ENCODE data around the gene MUC6.

MUC6 gene

DNA sequence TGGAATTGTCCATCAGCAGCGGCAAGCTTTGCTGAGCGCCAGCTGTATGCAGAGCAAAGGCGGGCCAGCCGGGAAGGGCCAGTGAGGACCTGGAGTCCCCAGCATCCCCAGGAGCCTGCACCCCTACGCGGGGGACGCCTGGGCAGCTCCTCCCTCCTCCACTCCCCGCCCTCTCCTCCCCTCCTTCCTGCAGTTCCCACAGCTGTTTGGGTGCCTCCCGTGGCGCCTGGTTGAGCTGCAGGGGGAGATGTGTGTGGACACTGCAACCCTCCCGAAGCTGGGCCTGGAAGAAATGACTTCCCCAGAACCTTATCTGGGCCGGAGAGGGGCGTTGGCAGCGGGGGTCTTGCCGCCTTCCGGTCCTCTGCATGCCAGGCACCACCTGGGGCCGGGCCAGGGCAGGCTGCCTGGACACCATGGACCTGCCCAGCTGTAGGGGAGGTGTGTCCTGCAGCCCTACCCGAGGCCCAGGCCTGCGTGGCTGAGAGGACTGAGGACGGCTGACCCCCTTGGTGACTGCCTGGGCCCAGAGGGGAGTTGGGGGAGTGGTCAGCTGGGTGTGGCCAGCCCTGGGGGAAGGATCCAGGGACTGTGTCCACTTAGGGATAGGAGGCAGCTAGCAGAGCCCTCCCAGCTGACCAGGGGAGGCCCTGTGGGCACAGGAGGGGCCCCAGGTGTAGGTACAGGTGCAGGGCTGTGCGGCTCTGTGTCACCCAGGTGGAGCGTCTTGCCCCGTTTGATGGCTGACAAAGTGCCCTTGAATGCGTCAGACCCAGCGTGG, 16.8 kb upstream of the MUC6 start:
- in situ Hi-C loops (cut with MboI; ENCODE audit: low sequenced_read_pairs), result loop anchor here (25.0 kb wide), 1 partner anchor 191 kb away; no protein-coding TSS in a partner anchor

DNA sequence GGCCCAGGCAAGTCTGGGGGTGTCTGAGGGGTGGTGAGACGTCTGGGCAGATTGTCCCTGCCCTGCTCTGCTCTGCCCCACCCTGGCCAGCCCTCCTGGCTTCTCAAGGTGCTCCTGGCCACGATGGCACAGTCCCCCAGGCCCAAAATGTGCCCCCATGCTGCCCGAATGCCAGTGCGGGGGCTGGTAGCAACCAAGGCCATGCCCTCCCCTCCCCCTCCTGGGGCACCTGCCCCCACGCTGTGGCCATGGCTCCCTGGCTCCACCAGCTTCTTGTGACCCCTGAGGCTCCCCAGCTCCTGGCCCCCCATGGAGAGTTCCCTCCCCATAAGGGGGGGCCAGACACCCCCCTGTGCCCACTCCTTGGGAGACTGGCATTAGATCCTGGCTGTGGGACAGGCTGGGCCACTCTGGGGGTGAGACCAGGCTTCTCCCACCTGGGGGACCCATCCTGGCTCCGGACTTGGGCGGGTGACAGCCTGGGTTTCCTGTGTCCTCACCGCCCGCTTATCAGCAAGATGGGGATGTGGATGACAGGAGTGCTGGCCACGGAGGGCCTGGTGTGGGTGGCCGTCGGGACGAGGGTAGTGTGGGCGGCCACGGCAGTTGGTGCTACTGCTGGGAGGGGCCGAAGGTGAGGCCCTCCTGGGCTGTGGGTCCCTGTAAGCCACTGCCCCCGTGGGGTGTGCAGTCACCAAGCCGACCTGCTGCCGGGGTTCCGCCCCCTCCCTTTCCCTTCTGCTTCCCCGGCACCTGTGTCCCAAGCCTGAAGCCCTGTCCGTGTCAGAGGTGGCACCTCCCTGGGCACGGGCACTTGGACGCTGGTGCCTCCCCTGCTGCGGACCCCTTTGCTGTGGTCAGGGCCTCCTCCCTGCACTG, 15.9 kb upstream of the MUC6 start:
- in situ Hi-C loops (cut with MboI; ENCODE audit: low sequenced_read_pairs), result loop anchor here (25.0 kb wide), 1 partner anchor 190 kb away; no protein-coding TSS in a partner anchor

- in situ Hi-C loops (cut with MboI; ENCODE audit: low sequenced_read_pairs), result loop anchor here (25.0 kb wide), 1 partner anchor 189 kb away; no protein-coding TSS in a partner anchor
Observed at GRCh38 chr11:1051356-1052132, 15.0 kb upstream of the MUC6 start.

- in situ Hi-C loops (cut with MboI; ENCODE audit: low sequenced_read_pairs), result loop anchor here (25.0 kb wide), 1 partner anchor 188 kb away; no protein-coding TSS in a partner anchor
Observed at GRCh38 chr11:1050581-1051355, 14.2 kb upstream of the MUC6 start.

GRCh38 chr11:1049911-1050580, 13.5 kb upstream of the MUC6 start:
- in situ Hi-C loops (cut with MboI; ENCODE audit: low sequenced_read_pairs), result loop anchor here (25.0 kb wide), 1 partner anchor 188 kb away; no protein-coding TSS in a partner anchor

DNA sequence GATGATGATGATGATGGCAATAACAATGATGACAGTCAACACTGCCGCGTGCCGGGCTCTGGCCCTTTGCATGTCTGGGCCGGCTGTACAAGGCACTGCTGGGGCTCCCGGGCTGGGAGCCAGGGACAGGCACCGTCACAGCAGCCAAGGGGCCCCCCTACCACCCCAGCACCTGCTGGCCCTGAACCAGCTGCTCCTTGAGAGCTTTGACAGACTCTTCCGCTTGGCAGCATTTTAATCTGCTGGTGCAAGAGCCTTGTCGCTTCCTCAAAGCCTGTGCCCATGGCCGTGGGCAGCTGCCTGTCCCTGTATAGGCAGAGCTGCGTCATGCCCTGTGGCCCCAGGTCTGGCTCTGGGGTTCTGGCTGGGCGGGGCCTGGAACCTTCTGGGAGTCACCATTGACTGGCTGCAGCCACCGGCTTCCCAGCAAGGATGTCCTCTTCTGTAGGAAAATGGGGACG, 12.9 kb upstream of the MUC6 start:
- in situ Hi-C loops (cut with MboI; ENCODE audit: low sequenced_read_pairs), result no loop called here

- in situ Hi-C loops (cut with MboI; ENCODE audit: low sequenced_read_pairs), result no loop called here
Observed at GRCh38 chr11:1049071-1049405, 12.5 kb upstream of the MUC6 start.

DNA sequence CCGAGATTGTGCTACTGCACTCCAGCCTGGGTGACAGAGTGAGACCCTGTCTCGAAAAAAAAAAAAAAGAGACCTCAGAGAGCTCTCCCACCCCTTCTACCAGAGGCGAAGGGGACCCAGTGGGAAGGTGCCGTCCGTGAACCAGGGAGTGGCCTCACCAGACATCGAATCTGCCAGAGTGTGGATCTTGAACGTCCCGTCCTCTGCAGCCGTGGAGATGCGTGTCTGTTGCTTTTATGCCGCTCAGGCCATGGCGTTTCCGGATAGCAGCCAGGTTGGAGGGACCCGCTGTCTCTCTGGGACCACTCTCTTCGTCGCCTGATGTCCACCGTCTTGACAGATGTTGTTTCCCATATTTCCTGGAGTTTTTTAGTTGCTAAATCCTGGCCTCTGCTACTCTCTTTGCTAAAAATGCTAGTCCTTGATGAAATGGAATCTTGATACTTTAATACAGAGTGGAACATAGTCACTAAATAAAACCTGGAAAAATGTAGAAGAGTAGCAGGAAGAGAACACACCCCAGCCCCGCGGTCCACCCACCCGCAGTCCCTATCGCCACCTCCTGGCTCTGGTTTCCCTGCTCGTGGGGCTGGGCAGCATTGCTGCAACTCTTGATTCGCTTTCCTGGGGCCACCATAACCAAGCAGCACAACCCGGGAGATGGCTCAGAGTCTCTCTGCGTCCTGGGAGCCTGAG, 12.0 kb upstream of the MUC6 start:
- in situ Hi-C loops (cut with MboI; ENCODE audit: low sequenced_read_pairs), result no loop called here

GRCh38 chr11:1047595-1048156, 11.2 kb upstream of the MUC6 start:
- in situ Hi-C loops (cut with MboI; ENCODE audit: low sequenced_read_pairs), result no loop called here

DNA sequence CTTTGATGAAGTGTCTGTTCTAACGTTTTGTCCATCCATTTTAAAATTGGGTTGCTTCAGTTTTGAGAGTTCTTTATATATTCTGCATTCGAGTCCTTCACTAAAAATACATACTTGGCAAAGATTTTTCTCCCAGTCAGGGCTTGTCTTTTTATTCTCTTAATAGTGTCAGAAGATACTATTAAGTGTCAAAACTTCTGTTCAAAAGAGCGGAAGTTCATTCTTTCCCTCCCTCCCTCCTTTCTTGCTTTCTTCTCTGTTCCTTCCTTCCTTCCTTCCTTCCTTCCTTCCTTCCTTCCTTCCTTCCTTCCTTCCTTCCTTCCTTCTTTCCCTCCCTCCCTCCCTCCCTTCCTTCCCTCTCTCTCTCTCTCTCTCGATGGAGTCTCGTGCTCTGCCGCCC, 7.6 kb upstream of the MUC6 start:
- in situ Hi-C loops (cut with MboI; ENCODE audit: low sequenced_read_pairs), result no loop called here

- in situ Hi-C loops (cut with MboI; ENCODE audit: low sequenced_read_pairs), result no loop called here
Observed at GRCh38 chr11:1043563-1044096, 7.1 kb upstream of the MUC6 start.

DNA sequence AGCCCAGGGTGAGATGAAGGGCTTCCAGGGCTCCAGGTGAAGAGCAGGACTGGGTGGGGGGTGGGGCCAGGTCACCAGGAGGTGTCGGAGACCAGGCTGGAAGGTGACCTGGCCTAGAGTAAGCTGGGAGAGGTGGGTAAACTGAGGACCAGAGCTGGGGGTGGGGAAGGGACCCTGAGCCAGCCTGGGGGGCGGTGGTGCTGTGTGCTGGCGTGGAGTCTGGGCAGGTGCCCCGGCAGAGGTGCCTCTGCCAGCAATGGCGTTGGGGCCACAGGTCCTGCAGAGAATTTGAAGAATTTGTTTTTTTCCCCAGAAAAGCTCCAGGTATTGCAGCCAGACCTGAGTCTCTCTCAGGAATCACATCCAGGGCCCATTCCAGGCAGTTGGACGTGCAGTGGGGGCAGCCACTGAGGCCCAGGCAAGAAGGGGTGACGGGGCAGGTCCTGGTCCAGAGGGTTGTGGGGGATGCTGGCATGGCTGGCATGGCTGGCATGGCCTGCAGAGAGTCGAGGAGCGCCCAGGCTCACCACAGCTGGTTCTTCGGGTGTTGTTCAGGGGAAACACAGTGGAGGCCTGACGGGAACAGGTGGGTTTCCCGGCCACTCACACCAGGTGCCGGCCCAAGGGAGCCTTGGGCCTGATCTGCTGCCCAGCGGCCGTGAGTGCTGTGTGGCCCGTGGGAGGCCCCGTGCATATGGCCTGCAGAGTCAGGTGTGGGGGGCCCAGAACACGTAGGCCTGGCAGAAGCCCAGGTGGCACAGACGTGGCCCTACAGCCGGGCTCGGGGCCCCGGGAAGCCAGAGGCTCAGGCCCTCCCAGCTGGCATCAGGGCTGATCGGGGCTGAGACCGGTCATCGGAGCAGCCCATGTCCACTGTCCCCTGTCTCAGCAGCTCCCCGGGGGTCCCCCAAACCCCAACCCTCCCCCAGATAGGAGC, 6.4 kb upstream of the MUC6 start:
- in situ Hi-C loops (cut with MboI; ENCODE audit: low sequenced_read_pairs), result no loop called here

DNA sequence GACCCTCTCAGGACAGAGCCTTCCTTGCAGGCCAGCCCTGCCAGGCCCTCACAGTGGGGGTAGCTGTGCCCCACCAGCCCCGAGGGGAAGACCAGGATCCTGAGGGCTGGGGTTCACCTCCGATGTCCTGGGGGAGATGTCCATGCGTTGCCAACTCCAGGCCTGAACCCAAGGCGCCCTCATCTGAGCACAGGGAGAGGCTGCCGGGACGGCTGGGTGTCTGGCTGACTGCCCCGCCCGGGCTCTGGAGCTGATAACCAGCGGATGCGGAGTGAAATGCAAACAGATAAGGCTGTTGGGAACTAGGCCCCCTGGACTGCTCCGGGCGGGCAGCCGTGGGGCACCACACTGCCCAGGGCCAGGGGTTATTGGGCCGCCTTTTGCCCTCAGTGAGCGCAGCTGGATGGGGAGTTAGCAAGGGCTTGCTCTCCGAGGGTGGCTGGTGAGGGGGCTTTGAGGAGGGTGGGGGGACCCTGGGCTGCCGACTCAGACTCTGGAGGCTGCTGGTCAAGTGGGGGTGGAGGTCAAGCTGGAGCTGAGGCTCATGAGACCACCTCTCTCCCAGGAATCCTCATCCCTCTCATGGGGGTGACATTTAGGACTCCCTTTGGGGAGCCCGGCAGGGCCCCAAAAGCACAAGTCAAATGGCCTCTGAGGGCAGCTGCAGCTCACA, 5.6 kb upstream of the MUC6 start:
- in situ Hi-C loops (cut with MboI; ENCODE audit: low sequenced_read_pairs), result no loop called here

DNA sequence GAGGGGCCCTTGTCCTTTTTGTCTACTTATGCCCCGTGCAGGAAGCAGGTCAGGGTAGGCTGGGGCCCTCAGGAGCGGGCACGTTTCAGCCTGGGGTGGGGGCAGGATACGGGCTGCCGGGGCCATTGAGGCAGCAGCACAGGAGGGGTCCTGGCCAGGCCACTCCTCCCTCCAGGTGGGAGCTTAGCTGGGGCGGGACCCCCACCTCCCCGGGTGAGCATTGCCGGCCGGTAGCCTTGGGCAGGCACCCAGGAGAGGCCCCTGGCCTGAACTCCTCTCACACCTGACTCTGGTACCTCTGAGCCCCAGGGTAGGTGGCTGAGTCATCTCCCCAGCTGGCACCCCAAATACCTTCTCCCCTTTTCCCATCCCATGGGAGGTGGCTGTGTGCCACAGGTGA, 5.0 kb upstream of the MUC6 start:
- in situ Hi-C loops (cut with MboI; ENCODE audit: low sequenced_read_pairs), result no loop called here

DNA sequence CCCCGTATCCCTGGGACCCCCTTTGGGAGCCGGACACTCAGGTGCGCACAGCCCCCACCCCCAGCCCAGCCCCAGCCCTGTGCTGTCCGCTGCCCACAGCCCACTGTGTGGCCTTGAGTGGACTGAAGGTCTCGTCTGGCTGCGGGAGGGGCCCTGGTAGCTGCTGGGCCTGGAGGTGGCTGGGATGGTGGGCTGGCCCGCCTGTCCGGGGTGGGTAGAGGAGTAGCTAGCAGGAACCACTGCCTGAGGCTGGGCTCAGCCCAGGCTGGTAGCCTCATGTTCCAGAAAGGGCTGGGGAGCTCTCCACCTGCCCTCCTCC, 4.6 kb upstream of the MUC6 start:
- in situ Hi-C loops (cut with MboI; ENCODE audit: low sequenced_read_pairs), result no loop called here

DNA sequence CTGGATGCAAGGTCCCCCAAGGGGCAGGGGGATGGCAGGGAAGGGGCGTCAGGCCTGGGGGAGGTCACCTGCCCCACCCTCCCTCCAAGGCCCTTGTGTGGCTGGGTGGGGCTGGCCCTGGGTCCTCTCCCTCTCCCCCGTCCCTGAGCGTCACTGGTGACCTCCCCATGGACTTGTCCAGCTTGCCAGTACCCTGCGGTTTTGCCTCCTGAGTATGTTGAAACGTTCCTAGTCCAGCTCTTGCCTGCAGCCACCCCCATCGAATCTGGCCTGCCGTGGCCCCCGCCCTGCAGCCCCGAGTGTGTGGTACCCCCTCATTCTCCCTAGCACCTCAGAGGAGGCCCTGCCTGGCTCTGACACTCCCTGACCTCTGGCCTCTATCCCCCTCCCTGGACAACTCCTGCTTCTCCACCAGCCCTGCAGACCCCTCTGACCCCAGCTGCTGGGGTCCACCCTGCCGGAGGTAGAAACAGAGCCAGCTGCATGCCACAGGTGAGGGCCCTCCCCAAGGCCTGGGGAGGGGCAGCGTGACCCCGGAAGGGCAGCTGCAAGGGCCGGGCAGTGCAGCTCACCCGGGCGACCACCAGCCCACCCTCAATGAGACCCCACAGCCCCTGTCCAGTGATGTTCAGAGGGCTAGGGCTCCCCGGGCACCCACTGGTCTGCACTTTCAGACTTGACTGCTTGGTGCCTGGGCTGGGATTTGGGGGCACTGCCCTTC, 4.1 kb upstream of the MUC6 start:
- in situ Hi-C loops (cut with MboI; ENCODE audit: low sequenced_read_pairs), result no loop called here

Data from HL-60/S4 (cell line).